Nephron progenitor cell (in vitro differentiated cells): ENCODE data around the gene RAB10.
"Not testable (repeated sequence)": the region's sequence is repeated elsewhere in the genome, so short reads cannot be mapped to it uniquely, and the experiment has no call there.

Experiments
- DNase-seq: peaks from one replicate; pipeline ENCODE4 v3.0.0; 2021
- H3K27ac Mint-ChIP-seq: 2 replicates; pipeline ENCODE4 v1.8.0; 2021; ENCODE audit warnings: mild to moderate bottlenecking, moderate library complexity, mixed read lengths
- H3K27me3 Mint-ChIP-seq: 2 replicates; pipeline ENCODE4 v1.8.0; 2021; ENCODE audit warnings: mild to moderate bottlenecking, low read depth, mixed read lengths; ENCODE audit not compliant: poor library complexity
- H3K36me3 Mint-ChIP-seq: 2 replicates; pipeline ENCODE4 v1.8.0; 2021; ENCODE audit warnings: low read depth, mixed read lengths
- H3K4me1 Mint-ChIP-seq: 2 replicates; pipeline ENCODE4 v1.8.0; 2021; ENCODE audit warnings: mixed read lengths
- H3K4me3 Mint-ChIP-seq: 2 replicates; pipeline ENCODE4 v1.8.0; 2021; ENCODE audit warnings: mild to moderate bottlenecking, moderate library complexity, mixed read lengths
- H3K9me3 Mint-ChIP-seq: 2 replicates; pipeline ENCODE4 v1.8.0; 2021; ENCODE audit warnings: mild to moderate bottlenecking, moderate library complexity, mixed read lengths
- TF ChIP-seq, protein P1 (sequence below): fragments of 200-600 bp; sonication (generic); IDR thresholded peaks from 2 replicates; pipeline ENCODE4 v1.5.0; 2021; ENCODE audit warnings: antibody characterized with exemption

Gene RAB10

DNA sequence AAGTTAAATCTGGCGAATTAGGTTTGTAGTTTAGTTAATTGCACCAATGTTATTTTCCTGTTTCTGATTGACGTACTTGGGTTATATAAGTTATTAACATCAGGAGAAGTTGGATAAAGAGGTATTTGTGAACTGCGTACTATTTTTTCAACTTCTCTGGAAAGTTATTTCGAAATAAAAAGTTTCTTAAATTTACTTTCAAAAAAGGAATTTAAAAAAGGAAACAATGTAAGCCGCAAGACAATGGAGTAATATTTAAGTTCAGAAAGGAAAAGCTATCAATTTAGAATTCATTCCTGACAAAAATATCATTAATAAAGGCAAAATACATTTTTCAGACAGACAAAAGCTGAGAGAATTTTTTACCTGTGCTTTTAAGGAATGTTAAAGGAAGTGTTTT, 47.7 kb downstream of the RAB10 start:
- Mint-ChIP-seq H3K9me3 (peaks cover 63% of the 10 kb centered on the region), H3K4me1 (no peaks in the 10 kb centered on the region), H3K4me3 (no peak overlapping the region), H3K27me3 (peaks cover 2% of the 10 kb centered on the region), H3K27ac (no peak overlapping the region), H3K36me3 (peaks cover 90% of the 10 kb centered on the region)
- no peak for DNase-seq
- TF ChIP-seq, protein P1, sequence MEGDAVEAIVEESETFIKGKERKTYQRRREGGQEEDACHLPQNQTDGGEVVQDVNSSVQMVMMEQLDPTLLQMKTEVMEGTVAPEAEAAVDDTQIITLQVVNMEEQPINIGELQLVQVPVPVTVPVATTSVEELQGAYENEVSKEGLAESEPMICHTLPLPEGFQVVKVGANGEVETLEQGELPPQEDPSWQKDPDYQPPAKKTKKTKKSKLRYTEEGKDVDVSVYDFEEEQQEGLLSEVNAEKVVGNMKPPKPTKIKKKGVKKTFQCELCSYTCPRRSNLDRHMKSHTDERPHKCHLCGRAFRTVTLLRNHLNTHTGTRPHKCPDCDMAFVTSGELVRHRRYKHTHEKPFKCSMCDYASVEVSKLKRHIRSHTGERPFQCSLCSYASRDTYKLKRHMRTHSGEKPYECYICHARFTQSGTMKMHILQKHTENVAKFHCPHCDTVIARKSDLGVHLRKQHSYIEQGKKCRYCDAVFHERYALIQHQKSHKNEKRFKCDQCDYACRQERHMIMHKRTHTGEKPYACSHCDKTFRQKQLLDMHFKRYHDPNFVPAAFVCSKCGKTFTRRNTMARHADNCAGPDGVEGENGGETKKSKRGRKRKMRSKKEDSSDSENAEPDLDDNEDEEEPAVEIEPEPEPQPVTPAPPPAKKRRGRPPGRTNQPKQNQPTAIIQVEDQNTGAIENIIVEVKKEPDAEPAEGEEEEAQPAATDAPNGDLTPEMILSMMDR: no peak

DNA sequence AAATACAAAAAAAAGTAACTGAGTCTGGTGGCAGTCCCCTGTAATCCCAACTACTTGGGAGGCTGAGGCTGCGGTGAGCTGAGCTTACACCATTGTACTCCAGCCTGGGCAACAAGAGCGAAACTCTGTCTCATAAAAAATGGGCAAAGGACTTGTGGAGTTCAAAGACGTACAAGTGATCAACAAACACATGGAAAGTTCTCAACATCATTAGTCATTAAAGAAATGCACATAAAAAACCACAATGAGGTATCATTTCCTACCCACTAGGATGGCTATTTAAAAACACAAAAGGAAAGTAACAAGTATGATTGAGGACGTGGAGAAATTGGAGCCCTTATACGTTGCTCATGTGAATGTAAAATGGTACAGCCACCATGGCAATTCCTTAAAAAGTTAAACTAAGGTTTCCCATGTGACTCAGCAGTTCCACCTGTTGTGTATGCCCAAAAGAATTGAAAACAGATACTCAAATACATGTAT, 52.3 kb downstream of the RAB10 start:
- TF ChIP-seq, protein P1: no peak
- H3K36me3 Mint-ChIP-seq: peaks cover 56% of the 10 kb centered on the region
- H3K4me3 Mint-ChIP-seq: no peak overlapping the region
- H3K27me3 Mint-ChIP-seq: no peaks in the 10 kb centered on the region
- peaks cover 8% of the 10 kb centered on the region for H3K4me1 Mint-ChIP-seq
- no peak overlapping the region for H3K27ac Mint-ChIP-seq
- H3K9me3 Mint-ChIP-seq: peaks cover 22% of the 10 kb centered on the region
- DNase-seq: no peak

DNA sequence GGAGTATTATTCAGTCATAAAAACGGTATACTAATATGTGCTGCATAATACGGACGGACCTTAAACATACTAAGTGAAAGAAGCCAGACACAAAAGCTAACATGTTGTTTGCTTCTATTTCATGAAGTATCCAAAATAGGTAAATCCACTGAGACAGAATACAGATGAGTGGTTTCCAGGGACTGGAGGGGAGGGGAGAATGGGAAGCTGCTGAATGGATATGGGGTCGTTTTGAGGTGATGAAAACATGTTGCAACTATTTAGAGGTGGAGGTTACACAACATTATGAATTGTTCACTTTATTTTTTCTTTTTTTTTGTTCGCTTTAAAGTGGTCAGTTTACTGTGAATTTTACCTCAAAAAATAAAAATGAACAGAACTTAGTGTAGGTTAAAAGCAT, 52.9 kb downstream of the RAB10 start:
- Mint-ChIP-seq H3K36me3 (peaks cover 55% of the 10 kb centered on the region), H3K27ac (peak overlapping the region; percentile 50), H3K27me3 (no peaks in the 10 kb centered on the region), H3K4me1 (peaks cover 12% of the 10 kb centered on the region), H3K9me3 (peaks cover 16% of the 10 kb centered on the region), H3K4me3 (no peak overlapping the region)
- TF ChIP-seq, protein P1: no peak
- DNase-seq: no peak

DNA sequence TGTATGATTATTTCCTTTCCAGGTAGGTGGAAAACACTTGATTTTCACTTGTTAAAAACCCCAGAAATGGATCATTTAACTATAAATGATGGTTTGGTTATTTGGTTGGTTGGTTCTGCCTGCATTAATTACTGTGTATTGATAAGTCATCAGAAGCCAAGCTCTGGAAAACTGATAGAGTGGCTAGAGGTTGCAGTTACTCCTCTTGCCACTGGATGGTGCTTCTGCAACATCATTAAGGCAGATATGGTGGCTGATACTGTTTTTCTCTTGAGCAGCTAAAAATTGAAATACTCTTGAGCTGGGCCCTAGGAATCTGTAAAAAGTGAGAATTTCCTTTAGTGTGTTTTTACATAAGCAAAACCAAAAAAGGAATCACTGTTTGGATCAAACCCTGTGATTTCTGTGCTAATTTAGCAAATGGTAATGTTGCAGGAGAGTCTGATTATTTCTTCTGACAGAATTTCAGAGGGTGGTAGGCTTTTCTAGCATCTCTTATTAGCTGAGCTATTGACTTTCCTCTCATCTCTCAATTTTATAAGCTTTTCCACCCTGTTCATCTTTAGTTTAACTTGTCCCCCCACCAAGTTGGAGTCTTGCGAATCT, 54.3 kb downstream of the RAB10 start:
- peaks cover 54% of the 10 kb centered on the region for H3K36me3 Mint-ChIP-seq

DNA sequence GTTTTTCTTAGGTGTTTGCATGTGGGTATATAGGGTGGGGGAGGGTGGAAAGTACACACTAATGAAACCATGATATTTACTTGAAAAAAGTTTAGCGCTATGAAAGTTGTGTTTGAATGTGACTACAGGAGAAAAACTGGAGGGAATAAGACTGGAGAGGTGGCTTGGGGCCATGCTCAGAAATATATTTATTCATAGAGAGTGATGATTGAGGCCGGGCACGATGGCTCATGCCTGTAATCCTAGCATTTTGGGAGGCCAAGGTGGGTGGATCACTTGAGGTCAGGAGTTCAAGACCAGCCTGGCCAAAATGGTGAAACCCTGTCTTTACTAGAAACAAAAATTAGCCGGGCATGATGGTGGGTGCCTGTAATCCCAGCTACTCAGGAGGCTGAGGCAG, 55.0 kb downstream of the RAB10 start:
- H3K36me3 Mint-ChIP-seq: peaks cover 56% of the 10 kb centered on the region
- H3K4me3 Mint-ChIP-seq, H3K27me3 Mint-ChIP-seq, DNase-seq, H3K9me3 Mint-ChIP-seq: not testable (repeated sequence)
- H3K27ac Mint-ChIP-seq: peak overlapping the region; percentile 71
- peaks cover 12% of the 10 kb centered on the region for H3K4me1 Mint-ChIP-seq

More for the DNA sequence above, 54.3 kb downstream of the RAB10 start:
- TF ChIP-seq, protein P1: peak; percentile 76
- Mint-ChIP-seq H3K4me3 (no peak overlapping the region), H3K27ac (peak overlapping the region; percentile 23), H3K27me3 (no peaks in the 10 kb centered on the region), H3K9me3 (peaks cover 5% of the 10 kb centered on the region), H3K4me1 (peaks cover 12% of the 10 kb centered on the region)
- peak; percentile 7 for DNase-seq

DNA sequence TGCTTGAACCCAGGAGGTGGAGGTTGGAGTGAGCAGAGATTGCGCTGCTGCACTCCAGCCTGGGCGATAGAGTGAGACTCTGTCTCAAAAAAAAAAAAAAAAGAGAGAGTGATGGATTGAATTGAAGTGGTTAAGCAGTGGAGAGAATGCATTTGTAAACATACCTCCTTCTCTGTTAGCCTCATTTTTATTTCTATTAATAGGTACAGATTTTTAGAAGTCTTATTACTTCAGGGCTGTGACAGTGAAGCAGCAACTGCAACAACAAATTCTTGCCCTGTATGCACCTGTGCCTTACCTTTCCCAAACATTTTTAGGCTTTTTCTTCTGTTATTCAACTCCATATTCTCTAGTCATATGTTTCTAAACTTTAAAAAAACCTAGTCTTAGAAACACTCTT, 55.5 kb downstream of the RAB10 start:
- no peak for DNase-seq
- TF ChIP-seq, protein P1: no peak
- peaks cover 56% of the 10 kb centered on the region for H3K36me3 Mint-ChIP-seq
- no peaks in the 10 kb centered on the region for H3K27me3 Mint-ChIP-seq
- peaks cover 12% of the 10 kb centered on the region for H3K4me1 Mint-ChIP-seq
- no peak overlapping the region for H3K4me3 Mint-ChIP-seq
- peak overlapping the region; percentile 71 for H3K27ac Mint-ChIP-seq
- peaks cover 3% of the 10 kb centered on the region for H3K9me3 Mint-ChIP-seq
